DND-41 (cell line): ENCODE results near the gene CLEC18B.

ENCODE experiments used
- CTCF ChIP-seq: IDR thresholded peaks from 2 replicates; pipeline ENCODE4 v1.5.1; 2012; ENCODE audit warnings: borderline replicate concordance, low read length, moderate library complexity, mild to moderate bottlenecking; ENCODE audit not compliant: poor library complexity, severe bottlenecking; ENCODE audit errors: extremely low read depth
- EZH2 ChIP-seq: IDR thresholded peaks from 3 replicates; pipeline ENCODE4 v1.6.1; 2012; ENCODE audit warnings: borderline replicate concordance, low read depth, mild to moderate bottlenecking, moderate library complexity, low read length, inconsistent platforms; ENCODE audit not compliant: severe bottlenecking

GRCh38 chr16:74450236-74450635 lies 29.0 kb upstream of the CLEC18B start:
- TF ChIP-seq EZH2 (no peak), CTCF (no peak)
